ENCODE measurements around the gene BRMS1L.
A peak's percentile ranks its signal among the peaks of the same experiment; 100 is the strongest.

BRMS1L gene

DNA sequence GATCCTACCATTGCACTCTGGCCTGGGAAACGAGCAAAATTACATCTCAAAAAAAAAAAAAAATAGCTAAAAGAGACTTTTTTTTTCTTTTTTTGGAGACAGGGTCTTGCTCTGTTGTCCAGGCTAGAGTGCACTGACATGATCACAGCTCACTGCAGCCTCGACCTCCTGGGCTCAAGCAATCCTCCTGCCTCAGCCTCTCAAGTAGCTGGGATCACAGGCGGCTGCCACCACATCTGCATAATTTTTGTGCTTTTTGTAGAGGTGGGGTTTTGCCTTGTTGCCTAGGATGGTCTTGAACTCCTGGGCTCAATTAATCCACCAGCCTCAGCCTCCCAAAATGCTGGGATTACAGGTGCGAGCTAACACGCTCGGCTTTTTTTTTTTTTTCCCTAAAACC lies 28.3 kb upstream of the BRMS1L start:
- no peak overlapping the region for H3K27ac ChIP-seq
- TF ChIP-seq ZFX (IDR thresholded peaks at IDR 0.05) = no peak
- TF ChIP-seq, protein P1, sequence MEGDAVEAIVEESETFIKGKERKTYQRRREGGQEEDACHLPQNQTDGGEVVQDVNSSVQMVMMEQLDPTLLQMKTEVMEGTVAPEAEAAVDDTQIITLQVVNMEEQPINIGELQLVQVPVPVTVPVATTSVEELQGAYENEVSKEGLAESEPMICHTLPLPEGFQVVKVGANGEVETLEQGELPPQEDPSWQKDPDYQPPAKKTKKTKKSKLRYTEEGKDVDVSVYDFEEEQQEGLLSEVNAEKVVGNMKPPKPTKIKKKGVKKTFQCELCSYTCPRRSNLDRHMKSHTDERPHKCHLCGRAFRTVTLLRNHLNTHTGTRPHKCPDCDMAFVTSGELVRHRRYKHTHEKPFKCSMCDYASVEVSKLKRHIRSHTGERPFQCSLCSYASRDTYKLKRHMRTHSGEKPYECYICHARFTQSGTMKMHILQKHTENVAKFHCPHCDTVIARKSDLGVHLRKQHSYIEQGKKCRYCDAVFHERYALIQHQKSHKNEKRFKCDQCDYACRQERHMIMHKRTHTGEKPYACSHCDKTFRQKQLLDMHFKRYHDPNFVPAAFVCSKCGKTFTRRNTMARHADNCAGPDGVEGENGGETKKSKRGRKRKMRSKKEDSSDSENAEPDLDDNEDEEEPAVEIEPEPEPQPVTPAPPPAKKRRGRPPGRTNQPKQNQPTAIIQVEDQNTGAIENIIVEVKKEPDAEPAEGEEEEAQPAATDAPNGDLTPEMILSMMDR (conservative IDR thresholded peaks at IDR 0.05) = no peak

DNA sequence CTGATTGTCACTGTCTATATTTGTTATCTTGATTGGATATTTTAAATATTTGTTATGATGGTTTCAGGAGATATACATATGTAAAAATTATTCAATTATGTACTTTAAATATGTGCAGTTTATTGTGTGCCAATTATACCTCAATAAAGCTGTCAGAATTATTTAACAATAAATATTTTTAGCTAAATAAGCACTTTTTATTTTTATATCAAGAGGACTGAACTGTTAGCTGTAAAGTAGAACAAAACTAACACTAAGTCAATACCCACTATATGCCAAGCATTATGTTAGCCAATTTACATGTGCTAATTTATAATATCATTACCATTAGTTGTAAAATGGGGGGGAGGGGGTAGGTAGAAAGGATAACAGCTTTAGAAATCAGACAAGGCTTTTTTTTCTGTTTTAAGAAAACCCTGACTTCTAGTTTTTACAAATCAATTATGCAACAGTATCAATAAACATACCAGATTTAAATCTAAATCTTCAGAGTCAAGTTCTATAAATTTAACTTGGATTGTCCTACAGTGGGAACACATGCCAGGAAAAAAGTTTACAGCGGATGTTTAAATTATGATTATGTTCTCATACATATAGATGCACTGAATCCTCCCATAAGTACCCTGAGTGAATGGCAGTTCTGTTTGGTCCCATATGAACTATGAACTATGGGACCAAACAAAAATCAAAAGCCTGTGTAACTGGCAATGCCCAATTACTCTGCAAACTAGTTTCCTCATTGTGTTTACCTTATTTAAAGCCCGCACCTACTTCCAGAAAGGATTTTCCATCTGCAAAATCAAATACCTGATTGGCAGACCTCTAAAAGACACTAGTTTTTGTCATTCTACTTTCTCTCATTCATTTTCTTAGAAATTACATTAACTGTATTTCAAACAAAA lies 19.9 kb upstream of the BRMS1L start:
- no peak for TF ChIP-seq ZFX (IDR thresholded peaks at IDR 0.05)
- TF ChIP-seq, protein P1 (conservative IDR thresholded peaks at IDR 0.05) = no peak

DNA sequence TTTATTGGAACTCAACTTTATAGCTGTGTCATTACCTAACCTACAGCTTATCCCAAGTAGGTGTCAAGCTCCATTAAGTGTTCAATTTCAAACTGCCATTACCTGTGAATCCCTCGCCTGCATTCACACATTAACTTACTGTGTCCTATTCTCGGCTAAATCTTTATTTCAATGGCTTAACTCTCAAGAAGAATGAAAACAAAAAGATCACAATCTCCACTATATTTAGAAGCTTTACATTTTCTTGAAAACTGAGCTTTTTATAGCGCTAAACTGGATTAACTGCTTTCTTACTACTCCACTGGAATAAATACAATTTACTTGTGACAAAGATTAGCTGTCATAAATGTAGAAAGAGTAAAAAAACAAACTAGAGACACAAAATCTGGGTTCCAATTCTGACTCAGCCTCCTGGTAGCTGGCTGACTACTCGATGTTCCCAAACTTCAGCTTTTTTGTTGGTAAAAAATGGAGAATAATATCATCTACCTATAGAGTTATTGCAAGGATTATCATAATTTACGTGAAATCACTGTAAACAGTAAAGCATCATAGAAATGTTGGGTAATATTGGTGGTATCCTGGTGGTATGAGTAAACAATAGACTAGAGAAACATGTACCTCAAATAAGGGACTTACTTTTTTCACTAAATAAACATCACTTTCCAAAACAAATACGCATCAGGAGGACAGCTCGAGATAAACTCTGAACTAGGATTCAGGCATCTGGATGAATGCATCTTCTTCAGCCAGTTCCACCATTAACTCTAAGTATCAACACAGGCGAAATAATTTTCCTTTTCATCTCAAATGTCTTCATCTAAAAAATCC lies 18.8 kb upstream of the BRMS1L start:
- TF ChIP-seq ZFX (IDR thresholded peaks at IDR 0.05) = no peak
- TF ChIP-seq, protein P1 (conservative IDR thresholded peaks at IDR 0.05) = no peak
- H3K27ac ChIP-seq = no peak overlapping the region

More for the DNA sequence above, 19.9 kb upstream of the BRMS1L start:
- H3K27ac ChIP-seq = no peak overlapping the region

DNA sequence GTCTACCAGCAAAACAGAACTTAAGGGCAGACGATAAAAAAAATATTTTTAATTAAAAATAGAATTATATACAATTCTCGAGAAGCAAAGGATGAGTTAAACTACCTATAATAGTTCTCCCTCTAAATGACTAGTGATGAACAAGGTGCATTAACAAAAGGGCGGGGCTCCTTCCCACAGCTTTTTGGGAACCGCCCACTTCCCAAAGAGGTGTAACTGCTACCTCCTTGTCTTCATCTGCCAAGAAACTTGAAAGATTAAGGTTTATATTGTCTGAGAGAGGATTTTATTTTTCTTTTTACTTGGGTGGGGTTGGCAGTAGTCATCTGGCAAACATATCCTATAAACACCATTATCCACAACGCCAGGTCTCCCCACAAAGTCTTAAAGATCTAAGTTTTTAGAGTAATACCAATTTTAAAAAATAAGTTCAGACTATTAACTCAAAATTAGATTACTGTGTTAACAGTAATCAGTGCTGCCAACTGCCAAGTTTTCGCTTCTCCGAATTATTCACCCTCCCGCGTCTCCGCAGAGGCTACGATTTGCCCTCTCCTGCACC lies 18.0 kb upstream of the BRMS1L start:
- TF ChIP-seq, protein P1 (conservative IDR thresholded peaks at IDR 0.05) = no peak
- no peak for TF ChIP-seq ZFX (IDR thresholded peaks at IDR 0.05)
- peak overlapping the region; percentile 85 for H3K27ac ChIP-seq

DNA sequence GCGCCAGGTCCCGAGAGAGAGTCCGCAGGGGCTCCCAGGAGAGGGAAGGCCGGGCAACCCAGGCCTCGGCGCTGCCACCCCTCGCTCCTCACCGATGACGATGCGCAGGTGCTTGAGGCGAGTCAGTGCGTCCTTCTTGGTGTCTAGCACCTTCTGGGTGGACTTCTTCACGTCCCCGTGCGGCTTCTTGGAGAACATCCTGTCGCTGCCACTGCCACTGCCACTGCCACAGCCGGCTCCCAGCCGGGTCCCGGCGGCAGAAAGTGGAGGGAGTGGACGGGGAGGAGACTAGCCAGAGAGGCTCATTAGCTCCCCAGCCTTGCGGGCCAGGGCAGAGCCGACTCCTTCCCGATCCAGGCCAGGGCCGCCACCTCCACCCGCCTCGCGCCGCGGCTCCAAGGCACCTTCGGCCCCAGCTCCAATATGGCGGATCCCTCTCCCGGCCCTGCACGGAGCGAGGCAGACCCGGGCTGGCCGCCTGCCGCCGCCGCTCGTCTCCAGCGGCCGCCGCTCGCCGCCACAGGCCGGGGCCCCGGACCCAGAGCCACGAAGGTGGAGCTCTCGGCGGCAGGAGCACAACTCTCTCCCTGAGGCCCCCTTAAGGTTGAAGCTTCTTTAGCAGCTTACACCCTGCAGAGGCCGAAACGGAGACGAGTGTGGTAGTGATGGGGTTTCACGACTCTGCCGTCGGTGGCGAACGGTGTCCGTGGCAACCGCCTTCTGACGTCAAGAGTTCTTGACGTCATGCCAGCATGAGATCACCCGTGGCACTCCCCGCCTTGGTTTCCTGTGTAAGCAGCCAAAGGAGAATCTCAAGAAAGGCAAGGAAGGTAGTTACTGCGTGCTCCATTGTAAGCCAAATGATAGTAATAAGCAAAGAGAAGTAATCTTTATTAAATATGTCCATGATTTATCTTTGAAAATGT lies 17.2 kb upstream of the BRMS1L start, which contains the start of gene RALGAPA1:
Gene RALGAPA1 (minus strand): TSS at position 658 of the 926 bp plus-strand sequence. CDS start 460 bp downstream, at position 198.
- H3K27ac ChIP-seq = peak within 1 kb of the TSS; percentile 85
- peak; percentile 81 for TF ChIP-seq ZFX (IDR thresholded peaks at IDR 0.05)
- TF ChIP-seq, protein P1 (conservative IDR thresholded peaks at IDR 0.05) = peak; percentile 62

DNA sequence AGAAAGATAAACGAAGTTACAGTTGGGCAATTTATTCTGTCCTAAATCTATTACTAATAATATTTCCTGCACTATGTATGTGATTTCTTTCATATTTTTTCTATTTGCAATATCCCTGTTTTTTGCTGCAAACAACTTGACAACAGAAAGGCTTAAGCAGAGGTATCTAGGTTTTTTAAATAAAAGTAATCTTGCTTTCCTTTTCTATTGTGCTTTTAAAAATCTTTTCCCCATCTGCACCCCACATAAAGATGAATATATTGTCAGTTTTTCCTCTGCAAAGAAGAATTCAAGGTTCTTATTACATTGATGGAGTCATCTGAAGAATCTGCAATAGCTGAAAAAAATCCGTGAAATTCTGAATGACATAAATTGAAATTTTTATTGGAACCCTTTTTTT lies 16.5 kb upstream of the BRMS1L start:
- no peak overlapping the region for H3K27ac ChIP-seq
- TF ChIP-seq, protein P1 (conservative IDR thresholded peaks at IDR 0.05) = no peak
- no peak for TF ChIP-seq ZFX (IDR thresholded peaks at IDR 0.05)
